ENCODE measurements around the gene ZNF841. TPM values are rescaled to one million over a fixed set of nuclear protein-coding genes. Genes with fewer than 3 reads are reported as not detected.

The ZNF841 gene
- total RNA-seq, 1 experiment from 2014 or later: 24.9 TPM

GRCh38 chr19:52022193-52022592 is 73.4 kb downstream of the ZNF841 start:
- Histone ChIP-seq H3F3A (ENCODE audit: insufficient read depth, low read depth) (no peaks in the 10 kb centered on the region), H3K4me2 (no peak overlapping the region), H4K20me1 (ENCODE audit: insufficient read depth) (no peaks in the 10 kb centered on the region), H3K27ac (no peak overlapping the region), H3K9me3 (ENCODE audit: insufficient read depth, low read depth) (peaks cover 80% of the 10 kb centered on the region), H3K9me2 (ENCODE audit: insufficient read depth) (no peaks in the 10 kb centered on the region), H3K36me3 (ENCODE audit: low read depth) (peaks cover 93% of the 10 kb centered on the region), H2AFZ (no peak overlapping the region), H3K4me3 (no peak overlapping the region), H3K79me2 (ENCODE audit: low read depth) (peaks cover 8% of the 10 kb centered on the region), H3K27me3 (ENCODE audit: insufficient read depth, low read depth) (no peaks in the 10 kb centered on the region), H3K4me1 (replicated peaks; ENCODE audit: insufficient read depth) (no peaks in the 10 kb centered on the region)
- intact Hi-C loops (cut with micrococcal nuclease; ENCODE audit: unreplicated experiment): no loop called here
- TF ChIP-seq EZH2 (IDR thresholded peaks at IDR 0.05; ENCODE audit: low read depth) (no peak), CTCF (conservative IDR thresholded peaks at IDR 0.05) (no peak)
- ChIA-PET CTCF (no interaction called here), POLR2A (ENCODE audit: unreplicated experiment) (no interaction called here)
- no TSS peak for BruUV-seq (replicated peaks)
- DNase-seq: no peak

- BruUV-seq (replicated peaks): no TSS peak
- Histone ChIP-seq H3K4me1 (replicated peaks; ENCODE audit: insufficient read depth) (no peaks in the 10 kb centered on the region), H3F3A (ENCODE audit: insufficient read depth, low read depth) (no peaks in the 10 kb centered on the region), H3K9me3 (ENCODE audit: insufficient read depth, low read depth) (peaks cover 80% of the 10 kb centered on the region), H3K79me2 (ENCODE audit: low read depth) (no peaks in the 10 kb centered on the region), H3K27me3 (ENCODE audit: insufficient read depth, low read depth) (no peaks in the 10 kb centered on the region), H3K4me3 (no peak overlapping the region), H3K4me2 (no peak overlapping the region), H2AFZ (no peak overlapping the region), H4K20me1 (ENCODE audit: insufficient read depth) (no peaks in the 10 kb centered on the region), H3K27ac (no peak overlapping the region), H3K36me3 (ENCODE audit: low read depth) (peaks cover 94% of the 10 kb centered on the region), H3K9me2 (ENCODE audit: insufficient read depth) (no peaks in the 10 kb centered on the region)
- ChIA-PET CTCF (no interaction called here), POLR2A (ENCODE audit: unreplicated experiment) (no interaction called here)
- TF ChIP-seq EZH2 (IDR thresholded peaks at IDR 0.05; ENCODE audit: low read depth) (no peak), CTCF (conservative IDR thresholded peaks at IDR 0.05) (no peak)
- intact Hi-C loops (cut with micrococcal nuclease; ENCODE audit: unreplicated experiment): no loop called here
- no peak for DNase-seq
Measured at GRCh38 chr19:52020506-52020905, 75.1 kb downstream of the ZNF841 start.

Other genes starting within 250 kb of the ZNF841 start
- 5.3 and 5.4 TPM in 2 replicates for gene ZNF577, start 207.8 kb downstream of the ZNF841 start, total RNA-seq (2021)
- 8.8 and 9.6 TPM in 2 replicates for gene ZNF649, start 190.7 kb downstream of the ZNF841 start, total RNA-seq (2021)
- 4.8 and 5.6 TPM in 2 replicates for gene ZNF613, start 168.3 kb downstream of the ZNF841 start, total RNA-seq (2021)
- 12.0 and 12.4 TPM in 2 replicates for gene ZNF350, start 108.9 kb downstream of the ZNF841 start, total RNA-seq (2021)
- gene ZNF615, start 87.6 kb downstream of the ZNF841 start, total RNA-seq (2021): 5.3 and 8.5 TPM in 2 replicates
- 8.6 and 9.9 TPM in 2 replicates for gene ZNF614, start 67.4 kb downstream of the ZNF841 start, total RNA-seq (2021)
- 8.1 and 9.9 TPM in 2 replicates for gene ZNF432, start 46.9 kb downstream of the ZNF841 start, total RNA-seq (2021)
- gene ZNF616, start 44.2 kb upstream of the ZNF841 start, total RNA-seq (2021): 9.9 and 12.6 TPM in 2 replicates
- gene ZNF836, start 75.9 kb upstream of the ZNF841 start, total RNA-seq (2021): 12.2 and 14.3 TPM in 2 replicates
- 316 and 324 TPM in 2 replicates for gene PPP2R1A, start 94.3 kb upstream of the ZNF841 start, total RNA-seq (2021)
- 18.3 and 18.8 TPM in 2 replicates for gene ZNF766, start 173.8 kb upstream of the ZNF841 start, total RNA-seq (2021)
- gene ZNF480, start 201.4 kb upstream of the ZNF841 start, total RNA-seq (2021): 8.7 and 10.2 TPM in 2 replicates
- 1.8 and 2.6 TPM in 2 replicates for gene ZNF610, start 240.5 kb upstream of the ZNF841 start, total RNA-seq (2021)